Activated CD4-positive, alpha-beta T cell treated with anti-CD3 and anti-CD28 coated beads, Interleukin-2, amount 50 U/mL, for 1 hour (primary cell): ENCODE results near the gene CDH13.
A peak's percentile ranks its signal among the peaks of the same experiment; 100 is the strongest.

Experiments
- DNase-seq: peaks from one replicate; pipeline ENCODE4 v3.0.0-alpha.2; 2020

CDH13 gene

DNA sequence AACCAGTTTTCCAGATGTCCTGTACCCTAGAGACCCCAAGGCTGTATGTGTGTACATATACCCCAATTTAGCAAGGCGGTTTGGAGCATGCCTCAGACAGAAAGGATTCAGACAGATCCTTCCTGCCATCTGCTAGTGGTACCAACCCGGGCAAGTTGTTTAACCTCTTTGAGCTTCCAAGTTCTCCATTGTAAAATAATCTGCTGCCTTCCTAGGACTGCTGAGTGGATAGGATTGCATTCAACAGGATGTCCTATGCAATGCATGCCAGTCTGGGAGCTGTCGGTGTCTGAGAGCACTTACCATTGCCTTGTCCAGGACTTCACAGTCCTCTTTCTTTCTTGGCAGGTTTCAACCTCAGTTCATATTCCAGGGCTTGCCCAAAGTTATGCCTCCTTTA, 1.9 kb downstream of the CDH13 start:
- DNase-seq: no peak

GRCh38 chr16:82629441-82630027, 2.8 kb downstream of the CDH13 start:
- DNase-seq: no peak

GRCh38 chr16:82630219-82630618, 3.5 kb downstream of the CDH13 start:
- DNase-seq: no peak

- DNase-seq: no peak
Observed at GRCh38 chr16:82630688-82631087, 3.9 kb downstream of the CDH13 start.

GRCh38 chr16:82631701-82632685, 5.2 kb downstream of the CDH13 start:
- no peak for DNase-seq

DNA sequence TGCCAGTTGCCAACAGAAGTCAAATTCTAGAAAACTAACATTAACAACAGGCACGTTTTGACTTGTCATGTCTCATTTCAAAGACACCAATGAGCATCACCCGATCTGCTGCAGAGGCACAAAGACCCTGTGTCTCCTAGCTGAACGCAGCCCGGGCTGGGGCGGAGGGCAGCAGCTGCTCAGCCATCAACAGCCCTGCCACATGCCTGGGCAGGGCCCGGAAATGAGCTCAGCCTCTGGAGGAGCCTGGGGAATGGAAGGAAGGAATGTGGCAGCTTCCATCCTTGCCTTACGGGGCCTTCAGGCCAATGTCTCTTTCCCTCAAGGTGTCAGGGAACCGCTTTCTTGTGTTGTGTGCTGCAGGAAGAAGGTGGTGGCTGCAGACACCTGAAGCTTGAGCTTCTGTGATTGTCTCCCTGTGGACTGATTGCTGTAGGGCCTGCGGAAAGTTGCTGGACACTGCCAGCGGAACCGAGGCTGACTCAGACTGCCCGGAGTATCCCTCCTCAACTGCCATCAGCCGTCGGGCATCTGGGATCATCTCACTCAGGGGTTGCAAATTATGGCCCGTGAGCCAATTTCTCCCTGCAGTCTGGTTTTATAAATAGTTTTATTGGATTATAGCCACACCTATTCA, 7.3 kb downstream of the CDH13 start:
- no peak for DNase-seq

- no peak for DNase-seq
Observed at GRCh38 chr16:82634955-82635610, 8.3 kb downstream of the CDH13 start.

GRCh38 chr16:82636485-82636884, 9.7 kb downstream of the CDH13 start:
- no peak for DNase-seq

GRCh38 chr16:82636958-82637357, 10.2 kb downstream of the CDH13 start:
- DNase-seq: no peak

DNA sequence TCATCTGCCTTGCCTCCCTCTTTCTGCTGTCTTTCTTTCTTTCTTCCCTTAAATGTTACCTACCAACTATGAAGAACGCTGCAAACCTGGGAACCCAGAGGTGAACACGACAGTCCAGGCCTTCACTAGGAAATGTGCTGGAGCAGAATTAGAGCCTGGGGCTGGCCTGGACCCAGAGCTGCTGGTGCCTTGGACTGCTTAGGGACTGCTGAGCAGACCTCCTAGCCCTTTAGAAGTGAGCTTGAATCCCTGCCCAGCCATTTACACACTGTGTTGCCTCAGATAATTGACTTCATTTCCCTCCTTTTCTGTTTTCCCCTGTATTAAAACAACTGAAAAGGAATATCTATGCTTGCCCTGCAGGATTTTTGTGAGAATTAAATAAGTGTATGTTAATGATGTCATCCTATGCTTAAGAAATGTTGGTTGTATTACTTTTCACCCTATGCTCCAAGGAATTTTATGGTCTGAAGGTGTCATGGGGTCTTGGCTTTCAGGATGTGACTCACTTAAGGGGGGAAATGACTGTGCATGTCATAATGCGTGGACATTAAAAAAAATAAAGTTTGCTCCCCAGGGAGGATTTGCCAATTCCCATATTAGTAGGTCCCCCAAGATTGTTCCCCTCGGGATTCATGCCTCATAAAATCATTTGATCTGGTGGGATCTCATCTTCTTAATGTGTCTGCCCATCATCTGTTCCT, 11.5 kb downstream of the CDH13 start:
- DNase-seq: no peak

GRCh38 chr16:82639263-82639662, 12.5 kb downstream of the CDH13 start:
- no peak for DNase-seq

DNA sequence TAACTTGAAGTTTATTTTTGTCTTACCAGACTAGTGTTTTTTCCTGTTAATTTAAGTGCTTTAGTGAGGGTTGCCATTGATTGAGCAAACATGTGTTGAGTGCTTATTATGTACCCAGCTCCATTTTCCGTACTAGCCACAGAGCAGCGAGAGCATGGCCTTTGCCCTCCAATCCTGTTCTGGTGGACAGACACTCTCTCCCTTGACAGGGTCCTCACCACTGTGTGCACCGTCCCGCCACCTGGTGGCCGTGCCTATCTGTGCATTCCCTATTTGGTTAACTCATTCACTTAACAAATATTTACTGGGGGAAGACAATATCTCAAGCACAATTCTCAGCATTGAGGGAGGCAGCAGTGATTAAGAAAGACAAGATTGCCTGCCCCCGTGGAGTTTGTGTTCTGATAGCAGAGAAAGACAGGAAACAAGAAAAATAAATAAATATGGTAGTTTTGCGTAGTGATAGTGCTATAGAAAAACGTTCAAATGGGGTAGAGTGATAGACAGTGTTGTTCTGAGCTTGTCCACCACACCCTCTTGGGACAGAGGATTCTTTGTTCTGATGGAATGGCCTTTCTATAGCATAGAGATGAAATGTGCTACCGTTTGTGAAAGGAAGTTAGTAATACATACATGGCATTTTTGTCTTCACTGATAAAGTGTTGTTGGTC, 13.0 kb downstream of the CDH13 start:
- peak; percentile 45 for DNase-seq

GRCh38 chr16:82641336-82641984, 14.7 kb downstream of the CDH13 start:
- no peak for DNase-seq

DNA sequence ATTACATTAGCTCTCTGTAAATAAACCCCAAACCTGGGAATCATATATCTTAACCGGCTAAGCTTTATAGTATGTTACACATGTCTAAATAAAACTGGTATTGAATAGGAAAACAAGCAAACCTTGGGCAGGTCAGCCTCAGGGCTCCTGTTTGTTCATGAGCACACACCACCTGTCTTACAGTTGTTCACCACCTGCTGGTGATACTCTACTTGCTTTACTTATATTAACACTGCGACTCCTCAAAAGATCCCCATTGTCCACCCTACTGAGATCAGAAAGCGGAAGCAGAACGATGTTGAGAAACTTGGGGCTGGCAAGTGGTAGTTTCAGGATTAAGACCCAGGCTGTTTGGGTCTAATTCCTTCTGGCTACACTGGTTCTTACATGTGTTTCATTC, 16.4 kb downstream of the CDH13 start:
- no peak for DNase-seq

- DNase-seq: no peak
Observed at GRCh38 chr16:82643936-82644630, 17.3 kb downstream of the CDH13 start.

- DNase-seq: no peak
Observed at GRCh38 chr16:82646504-82646903, 19.7 kb downstream of the CDH13 start.

DNA sequence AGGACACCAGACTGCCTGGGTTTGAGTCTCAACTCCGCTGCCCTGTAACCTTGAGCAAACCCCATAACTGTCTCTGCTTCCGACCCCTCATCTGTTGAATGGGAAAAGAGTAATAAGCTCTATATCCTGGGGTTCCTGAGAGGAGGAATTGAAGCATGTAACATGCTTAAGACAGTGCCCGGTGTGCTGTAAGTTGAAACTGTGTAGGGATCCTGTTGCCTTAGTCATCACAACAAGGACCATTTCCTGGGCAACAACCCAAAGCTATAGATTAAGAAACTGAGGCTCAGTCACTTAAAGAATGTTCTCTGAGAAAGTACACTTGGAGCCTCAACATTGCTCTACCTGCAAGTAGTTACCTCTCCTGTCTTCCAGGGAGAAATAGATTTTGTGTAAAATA, 23.0 kb downstream of the CDH13 start:
- DNase-seq: no peak

DNA sequence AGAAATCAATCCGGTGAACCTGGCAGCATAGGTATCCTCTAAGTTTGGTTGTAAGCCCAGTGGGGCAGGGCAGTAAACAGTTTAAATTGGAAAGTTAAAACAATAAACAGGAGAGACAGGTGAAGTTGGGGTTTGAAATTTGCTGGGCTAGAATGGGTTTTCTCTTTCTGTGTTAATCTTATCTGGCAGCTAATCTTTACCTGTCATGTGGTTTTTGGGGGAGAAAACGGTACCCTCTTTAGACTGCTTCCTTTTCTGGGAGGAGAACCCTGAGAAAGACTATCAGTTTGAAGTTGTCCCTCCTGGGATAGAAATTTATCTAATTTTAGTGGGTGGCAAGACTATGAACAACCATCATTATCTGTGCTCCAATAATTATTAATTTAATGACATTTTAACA, 24.0 kb downstream of the CDH13 start:
- DNase-seq: no peak

DNA sequence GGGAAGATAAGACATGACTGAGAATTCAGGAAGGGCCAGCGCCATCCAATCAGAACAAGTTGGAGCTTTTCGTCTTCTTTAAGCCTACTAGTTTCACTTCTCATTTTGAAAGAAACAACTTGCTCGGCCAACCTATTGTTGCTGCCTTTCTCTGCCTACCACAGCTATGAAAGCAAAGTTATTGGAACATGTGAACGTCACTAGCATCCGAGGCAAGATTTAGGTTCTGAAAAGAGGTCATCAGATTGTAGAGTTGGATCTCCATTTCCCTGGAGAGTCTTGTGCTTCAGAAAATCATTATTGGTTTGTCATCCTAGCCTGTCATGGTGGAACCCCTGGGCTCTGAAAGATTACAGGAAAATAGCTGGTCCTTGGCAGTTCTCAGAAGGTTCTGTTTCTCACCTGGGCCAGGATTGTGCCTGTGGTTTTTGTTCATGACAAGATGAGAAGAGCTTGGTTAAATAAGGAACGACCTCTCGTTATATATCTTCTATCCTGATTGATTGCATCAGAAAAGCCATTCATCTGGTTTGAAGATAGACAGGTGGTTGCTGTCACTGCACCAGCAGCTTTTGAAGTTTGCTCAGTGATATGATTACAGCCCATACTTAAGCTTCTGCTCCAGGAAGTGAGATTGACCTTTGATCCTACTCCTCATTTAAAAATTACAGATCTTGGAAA, 25.3 kb downstream of the CDH13 start:
- no peak for DNase-seq

DNA sequence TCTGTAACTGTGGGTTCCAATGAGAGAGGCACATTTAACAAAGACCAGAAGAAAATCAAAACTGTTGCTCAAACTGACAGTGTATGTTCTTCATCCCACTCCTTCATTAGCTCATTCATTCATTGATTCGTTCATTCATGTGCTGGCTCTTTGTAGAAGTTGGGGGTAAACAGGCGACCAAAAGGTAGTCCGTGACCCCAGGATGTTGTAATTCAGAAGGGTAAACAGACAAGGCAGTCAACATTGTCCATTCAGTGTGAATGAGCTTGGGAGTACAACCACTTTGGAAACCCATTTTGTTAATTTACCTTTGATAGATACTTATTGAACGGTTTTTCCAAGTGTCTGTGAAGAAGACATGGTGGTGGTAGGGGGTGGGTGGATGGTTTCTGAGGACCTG, 26.1 kb downstream of the CDH13 start:
- no peak for DNase-seq
